ENCODE measurements around the gene PDE6A.

The PDE6A gene

DNA sequence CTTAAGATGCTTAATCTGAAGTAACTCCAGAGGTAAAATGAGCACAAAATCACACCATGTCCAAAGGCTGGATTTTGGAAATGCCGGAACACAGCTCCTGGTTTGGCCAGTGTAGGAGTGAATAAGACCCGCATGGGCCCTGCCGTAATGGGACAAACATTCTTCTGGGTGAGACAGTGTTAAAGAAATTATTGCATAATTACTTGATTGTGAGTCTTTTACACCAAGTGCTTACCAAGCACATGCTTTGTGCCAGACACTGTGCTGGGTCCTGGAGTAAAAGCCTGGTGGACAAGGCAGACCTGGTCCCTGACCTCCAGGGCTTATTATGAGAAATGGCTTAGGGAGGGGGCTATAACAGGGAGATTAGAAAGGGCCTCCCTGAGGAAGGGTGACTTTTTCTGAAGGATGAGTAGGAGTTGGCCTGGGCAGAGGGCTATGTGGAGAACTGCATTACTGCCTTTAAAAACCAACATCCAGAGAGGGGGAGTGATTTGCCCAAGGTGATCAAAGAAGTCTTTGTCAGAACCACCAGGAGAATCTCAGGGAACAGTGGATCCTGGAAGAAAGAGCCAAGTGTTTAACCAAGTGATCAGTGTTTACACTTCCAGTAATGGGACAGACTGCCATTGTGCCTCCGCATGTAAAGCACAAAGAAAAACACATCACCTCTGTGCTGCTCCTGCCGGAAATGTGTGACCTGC, 3.5 kb downstream of the PDE6A start:
- Mint-ChIP-seq H3K4me3 (peak overlapping the region; percentile 12), H3K27me3 (ENCODE audit: low read depth, poor library complexity) (peaks cover 14% of the 10 kb centered on the region), H3K4me1 (peaks cover 44% of the 10 kb centered on the region), H3K27ac (no peak overlapping the region), H3K36me3 (ENCODE audit: low read depth) (no peaks in the 10 kb centered on the region), H3K9me3 (no peaks in the 10 kb centered on the region)
- DNase-seq, result no peak
- no peak for TF ChIP-seq CTCF (IDR thresholded peaks at IDR 0.05)

DNA sequence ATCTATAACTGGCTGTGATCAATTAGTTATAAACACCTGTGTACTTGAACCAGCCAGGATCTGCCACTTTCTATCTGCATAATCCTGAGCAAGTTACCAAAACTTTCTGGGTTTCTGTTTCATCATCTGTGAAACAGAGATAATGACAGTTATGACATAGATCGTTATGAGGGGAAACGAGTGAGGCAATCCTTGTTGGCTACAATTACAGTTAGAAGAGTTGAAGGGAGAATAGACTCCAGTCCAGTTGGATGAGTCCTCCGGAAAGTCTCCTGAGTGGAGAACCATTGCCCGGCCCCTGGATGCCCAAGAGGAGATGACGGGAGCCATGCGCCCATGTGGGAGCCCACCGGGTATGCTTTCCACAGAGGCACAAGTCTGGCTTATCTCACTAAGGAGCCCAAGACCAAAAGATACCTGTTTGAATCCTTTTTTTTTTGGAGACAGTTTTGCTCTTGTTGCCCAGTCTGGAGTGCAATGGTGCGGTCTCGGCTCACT, 4.5 kb downstream of the PDE6A start:
- no peaks in the 10 kb centered on the region for H3K9me3 Mint-ChIP-seq
- no peak overlapping the region for H3K27ac Mint-ChIP-seq
- peaks cover 42% of the 10 kb centered on the region for H3K4me1 Mint-ChIP-seq
- TF ChIP-seq CTCF (IDR thresholded peaks at IDR 0.05), result no peak
- DNase-seq, result no peak
- H3K36me3 Mint-ChIP-seq (ENCODE audit: low read depth), result no peaks in the 10 kb centered on the region
- H3K4me3 Mint-ChIP-seq, result no peak overlapping the region
- H3K27me3 Mint-ChIP-seq (ENCODE audit: low read depth, poor library complexity), result peaks cover 22% of the 10 kb centered on the region

- Mint-ChIP-seq H3K27ac (no peak overlapping the region), H3K9me3 (no peaks in the 10 kb centered on the region), H3K4me3 (no peak overlapping the region), H3K4me1 (peaks cover 36% of the 10 kb centered on the region), H3K36me3 (ENCODE audit: low read depth) (no peaks in the 10 kb centered on the region), H3K27me3 (ENCODE audit: low read depth, poor library complexity) (peaks cover 25% of the 10 kb centered on the region)
- no peak for TF ChIP-seq CTCF (IDR thresholded peaks at IDR 0.05)
- DNase-seq, result no peak
These were observed 5.0 kb downstream of the PDE6A start for GRCh38 chr5:149939546-149939945.

DNA sequence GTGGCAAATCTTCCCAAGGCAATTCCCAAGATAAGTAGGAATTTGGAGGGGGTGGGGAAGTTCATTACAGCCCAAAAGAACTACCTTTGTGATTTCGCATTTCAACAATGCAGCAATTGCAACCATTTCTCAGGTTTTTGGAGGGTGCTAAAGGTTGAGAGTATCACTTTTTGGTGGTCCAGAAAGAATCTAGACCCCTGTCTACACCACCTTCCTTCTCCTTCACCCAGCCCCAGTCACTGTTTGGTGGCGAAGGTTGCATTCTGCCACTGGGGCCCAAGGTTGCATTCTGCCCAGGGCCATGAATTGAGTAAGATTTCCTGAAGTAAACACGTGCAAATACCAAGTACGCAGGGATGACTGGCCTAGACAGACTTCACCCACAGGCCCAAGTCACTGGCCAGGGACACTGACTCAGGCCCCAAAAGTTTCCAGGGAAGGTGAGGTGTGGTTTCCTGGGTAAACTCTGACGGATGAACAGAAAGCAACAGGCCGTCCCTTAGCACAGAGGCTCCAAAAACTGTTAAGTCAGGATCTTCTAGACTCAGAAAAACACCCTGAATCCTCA, 5.7 kb downstream of the PDE6A start:
- Mint-ChIP-seq H3K9me3 (no peaks in the 10 kb centered on the region), H3K4me3 (no peak overlapping the region), H3K4me1 (peaks cover 31% of the 10 kb centered on the region), H3K27me3 (ENCODE audit: low read depth, poor library complexity) (peaks cover 28% of the 10 kb centered on the region), H3K36me3 (ENCODE audit: low read depth) (no peaks in the 10 kb centered on the region), H3K27ac (no peak overlapping the region)
- TF ChIP-seq CTCF (IDR thresholded peaks at IDR 0.05), result no peak
- DNase-seq, result no peak

- no peak for TF ChIP-seq CTCF (IDR thresholded peaks at IDR 0.05)
- peaks cover 27% of the 10 kb centered on the region for H3K4me1 Mint-ChIP-seq
These were observed 6.3 kb downstream of the PDE6A start for GRCh38 chr5:149938279-149938678.

DNA sequence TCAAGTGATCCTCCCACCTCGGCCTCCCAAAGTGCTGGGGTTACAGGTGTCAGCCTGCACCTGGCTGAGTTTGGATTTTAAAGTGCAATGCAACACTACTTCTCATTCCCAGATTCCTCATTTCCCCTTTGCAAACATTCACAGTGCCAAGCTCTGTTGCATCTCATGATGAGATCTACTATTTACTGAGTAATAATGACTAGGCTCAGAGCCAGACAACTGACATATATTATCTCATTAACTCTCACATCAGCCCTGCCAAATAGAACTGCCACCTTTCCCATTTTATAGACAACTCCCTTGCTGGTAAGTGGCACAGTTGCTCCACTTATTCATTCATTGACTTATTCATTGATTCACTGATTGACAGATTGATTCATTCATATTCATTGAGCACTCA, 7.0 kb downstream of the PDE6A start:
- Mint-ChIP-seq H3K4me3 (no peak overlapping the region), H3K36me3 (ENCODE audit: low read depth) (no peaks in the 10 kb centered on the region), H3K27me3 (ENCODE audit: low read depth, poor library complexity) (peaks cover 34% of the 10 kb centered on the region), H3K9me3 (no peaks in the 10 kb centered on the region), H3K27ac (no peak overlapping the region), H3K4me1 (peaks cover 20% of the 10 kb centered on the region)
- no peak for TF ChIP-seq CTCF (IDR thresholded peaks at IDR 0.05)
- no peak for DNase-seq

More at GRCh38 chr5:149938279-149938678, 6.3 kb downstream of the PDE6A start:
- Mint-ChIP-seq H3K9me3 (no peaks in the 10 kb centered on the region), H3K27me3 (ENCODE audit: low read depth, poor library complexity) (peaks cover 28% of the 10 kb centered on the region), H3K27ac (no peak overlapping the region), H3K36me3 (ENCODE audit: low read depth) (no peaks in the 10 kb centered on the region), H3K4me3 (no peak overlapping the region)
- DNase-seq, result no peak

All from nephron progenitor cell (in vitro differentiated cells).